Activated CD8-positive, alpha-beta T cell treated with anti-CD3 and anti-CD28 coated beads for 36 hours (primary cell): ENCODE data around the gene NPM1. TPM values are rescaled to one million over a fixed set of nuclear protein-coding genes. Genes with fewer than 3 reads are reported as not detected.

Source experiments
- ATAC-seq: fragments of 200-7000 bp; cut with Tn5 transposase; one replicate; pipeline ENCODE4 v1.10.0; 2021; ENCODE audit warnings: mild to moderate bottlenecking, moderate library complexity
- CTCF ChIA-PET: fragments of 350-600 bp; sonication (Branson Sonifier 250); formaldehyde crosslinking; loops from one replicate; lab custom pipeline; 2021; ENCODE audit warnings: antibody characterized with exemption; lab: Charles Lee
- POLR2A ChIA-PET: fragments of 350-600 bp; sonication (Branson Sonifier 250); formaldehyde crosslinking; loops from one replicate; lab custom pipeline; 2021; ENCODE audit warnings: antibody characterized with exemption; lab: Charles Lee
- DNase-seq: peaks from one replicate; pipeline ENCODE4 v3.0.0-alpha.2; 2020
- H3K27ac Mint-ChIP-seq: one replicate; pipeline ENCODE4 v1.8.0; 2021; ENCODE audit warnings: mild to moderate bottlenecking, mixed read lengths
- H3K27me3 Mint-ChIP-seq: one replicate; pipeline ENCODE4 v1.8.0; 2021; ENCODE audit warnings: mixed read lengths
- H3K36me3 Mint-ChIP-seq: one replicate; pipeline ENCODE4 v1.8.0; 2021; ENCODE audit warnings: low read depth, mixed read lengths
- H3K4me1 Mint-ChIP-seq: one replicate; pipeline ENCODE4 v1.8.0; 2021; ENCODE audit warnings: low read depth, mixed read lengths
- H3K4me3 Mint-ChIP-seq: one replicate; pipeline ENCODE4 v1.8.0; 2021; ENCODE audit warnings: mild to moderate bottlenecking, moderate library complexity, mixed read lengths
- H3K9me3 Mint-ChIP-seq: one replicate; pipeline ENCODE4 v1.8.0; 2021; ENCODE audit warnings: mixed read lengths
- CTCF ChIP-seq: fragments of 200-600 bp; IDR thresholded peaks from one replicate; pipeline ENCODE4 v1.8.0; 2022; ENCODE audit warnings: antibody characterized with exemption, mild to moderate bottlenecking
- intact Hi-C: fragments of 100-400 bp; cut with micrococcal nuclease; formaldehyde crosslinking; loops from one replicate; pipeline ENCODE4 v1.10.0; 2022
- total RNA-seq, 2 experiments: library from RNA; stranded (reverse); gene quantifications; one replicate each; pipeline ENCODE4 v1.2.3, GENCODE V29; 2021

Gene NPM1
- total RNA-seq, 2 experiments from 2014 or later = 3,203 to 3,498 TPM

- TF ChIP-seq CTCF = no peak
- ChIA-PET POLR2A (no interaction called here), CTCF (no interaction called here)
- Mint-ChIP-seq H3K4me1 (peaks cover 8% of the 10 kb centered on the region), H3K9me3 (no peaks in the 10 kb centered on the region), H3K4me3 (no peak overlapping the region), H3K36me3 (no peaks in the 10 kb centered on the region), H3K27ac (no peak overlapping the region), H3K27me3 (peaks cover 25% of the 10 kb centered on the region)
- intact Hi-C loops = no loop called here
- no peak for DNase-seq
- no peak for ATAC-seq
These were observed 37.1 kb downstream of the NPM1 start for GRCh38 chr5:171424726-171425125.

- ChIA-PET POLR2A (no interaction called here), CTCF (no interaction called here)
- no peaks in the 10 kb centered on the region for H3K9me3 Mint-ChIP-seq
- peaks cover 21% of the 10 kb centered on the region for H3K27me3 Mint-ChIP-seq
- intact Hi-C loops = no loop called here
- no peak overlapping the region for H3K27ac Mint-ChIP-seq
- peaks cover 5% of the 10 kb centered on the region for H3K4me1 Mint-ChIP-seq
- no peaks in the 10 kb centered on the region for H3K36me3 Mint-ChIP-seq
- ATAC-seq = no peak
- DNase-seq = no peak
- H3K4me3 Mint-ChIP-seq = no peak overlapping the region
- TF ChIP-seq CTCF = no peak
These were observed 38.1 kb downstream of the NPM1 start for GRCh38 chr5:171425596-171426244.

GRCh38 chr5:171426266-171426665 is 38.6 kb downstream of the NPM1 start:
- ChIA-PET CTCF (no interaction called here), POLR2A (interaction anchor here (1.6 kb wide), 1 partner anchor 14 kb away, joined by 3 read pairs; no protein-coding TSS in a partner anchor)
- TF ChIP-seq CTCF = no peak
- no peak overlapping the region for H3K27ac Mint-ChIP-seq
- intact Hi-C loops = no loop called here
- H3K36me3 Mint-ChIP-seq = no peaks in the 10 kb centered on the region
- H3K4me1 Mint-ChIP-seq = peaks cover under 1% of the 10 kb centered on the region
- ATAC-seq (no peak), DNase-seq (no peak)
- H3K4me3 Mint-ChIP-seq = no peak overlapping the region
- no peaks in the 10 kb centered on the region for H3K9me3 Mint-ChIP-seq
- peaks cover 15% of the 10 kb centered on the region for H3K27me3 Mint-ChIP-seq

GRCh38 chr5:171426680-171427079 is 39.0 kb downstream of the NPM1 start:
- CTCF ChIA-PET = interaction anchor here (1.9 kb wide), 1 partner anchor 8 kb away, joined by 11 read pairs; the partner anchor contains the start of gene FGF18
- no peaks in the 10 kb centered on the region for H3K36me3 Mint-ChIP-seq
- no peaks in the 10 kb centered on the region for H3K9me3 Mint-ChIP-seq
- H3K27ac Mint-ChIP-seq = no peak overlapping the region
- POLR2A ChIA-PET = interaction anchor here (1.4 to 1.6 kb wide), 2 partner anchors 12 to 14 kb away, joined by 3 to 4 read pairs; no protein-coding TSS in a partner anchor
- no peak for ATAC-seq
- H3K4me1 Mint-ChIP-seq = no peaks in the 10 kb centered on the region
- peaks cover 11% of the 10 kb centered on the region for H3K27me3 Mint-ChIP-seq
- intact Hi-C loops = no loop called here
- no peak overlapping the region for H3K4me3 Mint-ChIP-seq
- TF ChIP-seq CTCF = no peak
- no peak for DNase-seq
